ENCODE results near the gene ASB7.
A peak's percentile ranks its signal among the peaks of the same experiment; 100 is the strongest.

GRCh38 chr15:100572362-100572983, 29.9 kb upstream of the ASB7 start:
- TF ChIP-seq CTCF (IDR thresholded peaks at IDR 0.05) (peak; percentile 30 to 66 (median 50)), POLR2A (IDR thresholded peaks at IDR 0.05) (no peak)

Data from adrenal gland (tissue), 5 donors.